Keratinocyte (primary cell): Measurements from ENCODE around the gene CUBN.

Experiments
- EZH2 ChIP-seq: IDR thresholded peaks from one replicate; pipeline ENCODE4 v1.6.1; 2012; ENCODE audit warnings: inconsistent platforms, mild to moderate bottlenecking, low read length, moderate library complexity
- TF ChIP-seq, protein P1 (sequence below), 3 experiments: IDR thresholded peaks in 1 of 3; conservative IDR thresholded peaks in 1 of 3; optimal IDR thresholded peaks in 1 of 3; 2 replicates in 2 of 3; 3 replicates in 1 of 3; pipeline versions ENCODE3 to v1.5.1; 2011; ENCODE audit warnings: low read length in 3 of 3, mild to moderate bottlenecking in 3 of 3, moderate library complexity in 2 of 3, control low read depth in 1 of 3, inconsistent platforms in 1 of 3; ENCODE audit not compliant: insufficient read depth in 2 of 3; ENCODE audit errors: extremely low read depth in 1 of 3

DNA sequence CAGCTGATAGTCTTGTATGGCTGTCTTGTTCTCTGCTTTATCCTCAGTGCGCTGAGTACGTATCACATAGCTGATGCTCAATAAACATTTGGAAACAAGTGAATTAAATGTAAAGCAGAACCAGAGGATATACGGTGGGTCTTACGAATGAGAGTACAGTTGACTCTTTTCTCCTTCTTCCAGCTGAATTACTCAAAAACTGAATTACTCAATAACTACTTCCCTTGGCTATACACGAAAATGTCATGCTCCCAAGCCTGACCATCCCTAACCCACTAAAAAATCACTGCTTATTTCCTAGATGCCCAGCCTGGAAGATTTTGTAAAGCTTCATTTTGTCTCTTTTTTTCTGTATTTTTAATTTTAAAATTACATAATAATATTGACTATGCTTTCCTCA lies 309.2 kb downstream of the CUBN start:
- TF ChIP-seq, protein P1, sequence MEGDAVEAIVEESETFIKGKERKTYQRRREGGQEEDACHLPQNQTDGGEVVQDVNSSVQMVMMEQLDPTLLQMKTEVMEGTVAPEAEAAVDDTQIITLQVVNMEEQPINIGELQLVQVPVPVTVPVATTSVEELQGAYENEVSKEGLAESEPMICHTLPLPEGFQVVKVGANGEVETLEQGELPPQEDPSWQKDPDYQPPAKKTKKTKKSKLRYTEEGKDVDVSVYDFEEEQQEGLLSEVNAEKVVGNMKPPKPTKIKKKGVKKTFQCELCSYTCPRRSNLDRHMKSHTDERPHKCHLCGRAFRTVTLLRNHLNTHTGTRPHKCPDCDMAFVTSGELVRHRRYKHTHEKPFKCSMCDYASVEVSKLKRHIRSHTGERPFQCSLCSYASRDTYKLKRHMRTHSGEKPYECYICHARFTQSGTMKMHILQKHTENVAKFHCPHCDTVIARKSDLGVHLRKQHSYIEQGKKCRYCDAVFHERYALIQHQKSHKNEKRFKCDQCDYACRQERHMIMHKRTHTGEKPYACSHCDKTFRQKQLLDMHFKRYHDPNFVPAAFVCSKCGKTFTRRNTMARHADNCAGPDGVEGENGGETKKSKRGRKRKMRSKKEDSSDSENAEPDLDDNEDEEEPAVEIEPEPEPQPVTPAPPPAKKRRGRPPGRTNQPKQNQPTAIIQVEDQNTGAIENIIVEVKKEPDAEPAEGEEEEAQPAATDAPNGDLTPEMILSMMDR (optimal IDR thresholded peaks at IDR 0.05 in 1 of 3, IDR thresholded peaks at IDR 0.05 in 1 of 3, conservative IDR thresholded peaks at IDR 0.05 in 1 of 3; ENCODE audit: extremely low read depth in 1 of 3, insufficient read depth in 2 of 3, low read length in 3 of 3): no peak
- TF ChIP-seq EZH2: no peak
